HG02870 (cell line): ENCODE results near the gene LRRC46.
A peak's percentile ranks its signal among the peaks of the same experiment; 100 is the strongest.

ENCODE experiments used
- ATAC-seq: cut with Tn5 transposase; IDR thresholded peaks from one replicate; pipeline ENCODE4 v1.9.1; 2021; ENCODE audit warnings: mild to moderate bottlenecking, moderate library complexity; ENCODE audit not compliant: unreplicated experiment

The LRRC46 gene

GRCh38 chr17:47808830-47809480 lies 22.5 kb upstream of the LRRC46 start:
- no peak for ATAC-seq

GRCh38 chr17:47810200-47810821 lies 21.2 kb upstream of the LRRC46 start:
- ATAC-seq, result no peak

GRCh38 chr17:47810901-47811635 lies 20.4 kb upstream of the LRRC46 start:
- no peak for ATAC-seq

DNA sequence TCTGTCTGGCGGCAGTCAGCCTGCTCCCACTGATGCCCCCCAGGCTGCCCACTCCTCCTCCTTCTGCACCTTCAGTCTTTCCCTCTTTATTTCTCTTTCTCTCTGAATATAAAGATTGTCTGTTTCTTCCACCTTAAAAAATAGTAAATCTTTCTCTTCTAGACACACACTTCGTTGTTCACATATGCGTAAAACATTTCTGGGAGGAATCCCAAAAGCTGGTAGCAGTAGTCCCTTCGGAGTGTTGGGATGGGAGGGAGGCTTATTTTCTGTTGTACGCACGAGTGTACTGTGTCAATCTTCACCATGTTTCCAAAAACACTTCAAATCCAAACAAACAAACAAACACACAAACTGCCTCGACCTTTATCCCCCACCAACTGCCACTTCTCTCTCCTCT lies 19.8 kb upstream of the LRRC46 start:
- no peak for ATAC-seq

- ATAC-seq, result no peak
These were observed 19.1 kb upstream of the LRRC46 start for GRCh38 chr17:47812146-47812920.

GRCh38 chr17:47813077-47813476 lies 18.4 kb upstream of the LRRC46 start:
- no peak for ATAC-seq

- no peak for ATAC-seq
These were observed 17.9 kb upstream of the LRRC46 start for GRCh38 chr17:47813512-47814031.

DNA sequence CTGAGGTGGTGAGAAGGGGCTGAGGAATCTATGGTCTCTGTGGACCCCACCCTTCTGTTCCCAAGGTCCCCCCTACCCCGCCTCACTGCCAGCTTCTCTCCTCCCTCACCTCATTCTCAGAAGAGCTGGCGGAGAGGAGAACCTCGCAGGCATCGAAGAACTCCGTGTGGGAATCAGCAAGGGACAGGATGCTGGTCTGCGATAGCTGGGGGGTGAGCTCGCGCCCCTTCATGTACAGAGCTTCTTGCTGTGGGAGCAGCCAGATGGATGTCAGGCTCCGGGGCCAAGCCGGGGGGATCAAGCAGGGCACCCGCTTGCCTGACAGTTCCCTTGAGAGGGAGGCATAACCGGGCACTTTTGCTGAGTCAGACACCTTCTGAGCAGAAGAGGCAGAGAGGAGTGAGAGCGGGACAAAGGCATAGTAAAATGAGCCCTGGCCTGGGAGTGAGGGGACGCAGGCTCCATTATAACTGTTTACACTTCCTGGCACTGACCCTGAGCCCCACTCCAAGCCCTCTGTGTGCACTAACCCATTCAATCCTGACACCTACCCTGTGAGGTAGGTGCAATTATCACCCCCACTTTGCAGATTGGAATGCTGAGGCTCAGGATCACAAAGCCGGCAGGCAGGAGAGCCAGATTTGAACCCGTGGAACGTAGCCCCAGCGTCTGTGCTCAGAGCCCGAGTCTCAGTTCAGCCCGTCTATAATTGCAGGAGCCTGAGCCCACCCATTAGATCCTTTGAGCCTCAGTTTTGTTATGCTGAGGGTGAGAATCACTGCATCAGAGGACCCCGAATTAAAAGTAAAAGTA lies 16.2 kb upstream of the LRRC46 start:
- ATAC-seq, result no peak

GRCh38 chr17:47816111-47816735 lies 15.2 kb upstream of the LRRC46 start:
- ATAC-seq, result no peak

DNA sequence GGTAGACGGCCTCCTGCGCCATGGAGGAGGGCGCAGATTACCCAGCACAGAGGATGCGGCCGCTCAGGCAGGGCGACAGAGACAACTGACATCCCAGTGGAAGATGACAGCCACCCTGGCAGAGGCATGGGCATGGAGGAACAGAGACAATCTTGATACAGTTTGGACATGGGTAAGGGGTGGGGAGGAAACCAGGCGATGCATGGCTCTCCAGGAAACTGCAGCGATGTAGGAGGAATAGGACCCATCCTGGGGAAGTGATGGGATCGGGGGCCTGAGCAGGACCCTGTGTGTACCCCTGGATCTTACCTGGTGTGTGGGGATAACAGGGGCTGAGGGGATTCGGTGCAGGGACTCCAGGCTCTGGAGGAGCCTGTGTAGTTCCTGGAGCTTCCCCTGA lies 14.5 kb upstream of the LRRC46 start:
- ATAC-seq, result no peak

GRCh38 chr17:47818002-47818695 lies 13.3 kb upstream of the LRRC46 start:
- ATAC-seq, result no peak

DNA sequence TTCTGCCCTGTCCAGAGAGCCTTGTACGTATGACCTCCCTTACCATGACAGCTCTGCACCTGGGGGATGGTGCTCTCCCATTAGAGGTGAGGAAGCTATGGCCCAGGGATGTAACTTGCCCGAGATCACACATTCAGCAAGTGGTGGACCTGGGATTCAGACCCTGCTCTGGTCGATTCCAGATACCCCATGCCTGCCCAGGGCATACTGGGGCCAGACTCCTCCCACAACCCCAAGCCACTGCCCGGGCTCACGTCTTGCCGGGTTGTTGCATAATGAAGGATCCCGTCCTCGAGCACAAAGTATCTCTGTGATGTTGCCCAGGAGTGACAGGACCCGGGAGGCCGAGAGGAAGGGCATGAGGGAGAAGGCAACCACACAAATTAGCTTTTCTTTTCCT lies 12.0 kb upstream of the LRRC46 start:
- ATAC-seq, result no peak

GRCh38 chr17:47820033-47820789 lies 11.3 kb upstream of the LRRC46 start:
- ATAC-seq, result no peak

- ATAC-seq, result no peak
These were observed 10.4 kb upstream of the LRRC46 start for GRCh38 chr17:47821031-47821423.

GRCh38 chr17:47821424-47822391 lies 9.8 kb upstream of the LRRC46 start, which contains the start of gene OSBPL7:
Gene OSBPL7, minus strand, starts transcription at chr17:47821794. Its CDS starts 1,516 bp downstream, at chr17:47820278.
- ATAC-seq, result peak; percentile 85

DNA sequence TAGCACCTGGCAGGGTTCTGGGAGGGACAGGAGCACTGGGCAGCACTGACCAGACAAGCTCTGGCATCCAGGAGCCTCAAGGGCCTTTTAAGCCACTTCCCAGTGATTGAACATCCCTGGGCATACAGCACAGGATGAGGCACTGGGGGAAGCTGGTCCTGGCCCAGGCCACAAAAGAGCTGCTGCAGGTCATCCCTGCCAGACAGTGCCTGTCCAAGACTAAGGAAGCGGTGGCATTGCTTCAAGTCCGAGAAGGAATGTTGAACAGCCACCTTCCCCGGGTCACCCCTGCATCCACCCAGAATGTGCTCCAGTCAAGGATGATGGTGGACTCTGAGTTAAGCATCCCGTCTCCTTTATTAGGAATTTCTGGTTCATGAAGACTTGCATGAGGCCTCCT lies 8.7 kb upstream of the LRRC46 start:
- no peak for ATAC-seq

GRCh38 chr17:47823519-47823918 lies 8.0 kb upstream of the LRRC46 start:
- ATAC-seq, result no peak
